ENCODE data around the gene ZNF738.

GRCh38 chr19:21314676-21315075 lies 44.1 kb upstream of the ZNF738 start:
- TF ChIP-seq, protein P1, sequence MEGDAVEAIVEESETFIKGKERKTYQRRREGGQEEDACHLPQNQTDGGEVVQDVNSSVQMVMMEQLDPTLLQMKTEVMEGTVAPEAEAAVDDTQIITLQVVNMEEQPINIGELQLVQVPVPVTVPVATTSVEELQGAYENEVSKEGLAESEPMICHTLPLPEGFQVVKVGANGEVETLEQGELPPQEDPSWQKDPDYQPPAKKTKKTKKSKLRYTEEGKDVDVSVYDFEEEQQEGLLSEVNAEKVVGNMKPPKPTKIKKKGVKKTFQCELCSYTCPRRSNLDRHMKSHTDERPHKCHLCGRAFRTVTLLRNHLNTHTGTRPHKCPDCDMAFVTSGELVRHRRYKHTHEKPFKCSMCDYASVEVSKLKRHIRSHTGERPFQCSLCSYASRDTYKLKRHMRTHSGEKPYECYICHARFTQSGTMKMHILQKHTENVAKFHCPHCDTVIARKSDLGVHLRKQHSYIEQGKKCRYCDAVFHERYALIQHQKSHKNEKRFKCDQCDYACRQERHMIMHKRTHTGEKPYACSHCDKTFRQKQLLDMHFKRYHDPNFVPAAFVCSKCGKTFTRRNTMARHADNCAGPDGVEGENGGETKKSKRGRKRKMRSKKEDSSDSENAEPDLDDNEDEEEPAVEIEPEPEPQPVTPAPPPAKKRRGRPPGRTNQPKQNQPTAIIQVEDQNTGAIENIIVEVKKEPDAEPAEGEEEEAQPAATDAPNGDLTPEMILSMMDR (conservative IDR thresholded peaks at IDR 0.05), result no peak
- TF ChIP-seq ZFX (IDR thresholded peaks at IDR 0.05), result no peak
